ENCODE data around the gene FAM170B.

The FAM170B gene

GRCh38 chr10:49119746-49120145, 14.1 kb downstream of the FAM170B start:
- DNase-seq, result no peak

- no peak for DNase-seq
Measured at GRCh38 chr10:49118430-49119074, 15.3 kb downstream of the FAM170B start.

- no peak for DNase-seq
Measured at GRCh38 chr10:49117376-49118070, 16.3 kb downstream of the FAM170B start.

GRCh38 chr10:49116509-49117375, 17.1 kb downstream of the FAM170B start:
- DNase-seq, result no peak

- DNase-seq, result no peak
Measured at GRCh38 chr10:49115796-49116508, 17.9 kb downstream of the FAM170B start.

GRCh38 chr10:49115015-49115795, 18.6 kb downstream of the FAM170B start, which contains the start of gene VSTM4:
Gene VSTM4, minus strand, starts transcription at chr10:49115522. Its CDS starts 37 bp downstream, at chr10:49115485.
- DNase-seq, result no peak

- no peak for DNase-seq
Measured at GRCh38 chr10:49114718-49115014, 19.2 kb downstream of the FAM170B start.

GRCh38 chr10:49113741-49114141, 20.1 kb downstream of the FAM170B start:
- no peak for DNase-seq

GRCh38 chr10:49112851-49113250, 21.0 kb downstream of the FAM170B start:
- no peak for DNase-seq

GRCh38 chr10:49112098-49112497, 21.7 kb downstream of the FAM170B start:
- DNase-seq, result no peak

- no peak for DNase-seq
Measured at GRCh38 chr10:49111320-49111698, 22.5 kb downstream of the FAM170B start.

- DNase-seq, result no peak
Measured at GRCh38 chr10:49110684-49111319, 23.0 kb downstream of the FAM170B start.

- DNase-seq, result no peak
Measured at GRCh38 chr10:49109669-49110340, 24.0 kb downstream of the FAM170B start.

- DNase-seq, result no peak
Measured at GRCh38 chr10:49108656-49109055, 25.2 kb downstream of the FAM170B start.

- DNase-seq, result no peak
Measured at GRCh38 chr10:49107887-49108267, 25.9 kb downstream of the FAM170B start.

- no peak for DNase-seq
Measured at GRCh38 chr10:49107111-49107886, 26.5 kb downstream of the FAM170B start.

GRCh38 chr10:49106451-49106850, 27.4 kb downstream of the FAM170B start:
- no peak for DNase-seq

GRCh38 chr10:49105076-49105475, 28.7 kb downstream of the FAM170B start:
- no peak for DNase-seq

GRCh38 chr10:49104323-49104722, 29.5 kb downstream of the FAM170B start:
- no peak for DNase-seq

GRCh38 chr10:49103761-49104160, 30.1 kb downstream of the FAM170B start:
- no peak for DNase-seq
